ENCODE results near the gene USF1.
"Not testable (repeated sequence)": the region's sequence is repeated elsewhere in the genome, so short reads cannot be mapped to it uniquely, and the experiment has no call there.

Gene USF1

GRCh38 chr1:161070761-161071160, 25.0 kb upstream of the USF1 start:
- DNase-seq (ENCODE audit: insufficient read length, low spot score) (no peak), FAIRE-seq (no peak)
- TF ChIP-seq TAF1 (IDR thresholded peaks at IDR 0.05; ENCODE audit: low read depth, low read length), result no peak
- TF ChIP-seq POLR2A (IDR thresholded peaks at IDR 0.05; ENCODE audit: low read depth, low read length), result no peak
- no peak for TF ChIP-seq PAX5 (IDR thresholded peaks at IDR 0.05; ENCODE audit: insufficient read depth, low read length, severe bottlenecking)
- TF ChIP-seq SPI1 (IDR thresholded peaks at IDR 0.05; ENCODE audit: low read depth, low read length), result no peak
- TF ChIP-seq POU2F2 (IDR thresholded peaks at IDR 0.05; ENCODE audit: low read depth, low read length), result no peak
- no peak for TF ChIP-seq POLR2AphosphoS5 (IDR thresholded peaks at IDR 0.05; ENCODE audit: low read depth, low read length)

GRCh38 chr1:161069731-161070270, 24.0 kb upstream of the USF1 start, which contains the start of gene ARHGAP30:
ARHGAP30 (minus strand) TSS chr1:161069891; CDS start chr1:161069624, 267 bp downstream.
- FAIRE-seq (peak; percentile 99), DNase-seq (ENCODE audit: insufficient read length, low spot score) (peak; percentile 90)
- TF ChIP-seq TAF1 (IDR thresholded peaks at IDR 0.05; ENCODE audit: low read depth, low read length) (peak; percentile 65; the same call in 1 of the 2 replicates), PAX5 (IDR thresholded peaks at IDR 0.05; ENCODE audit: insufficient read depth, low read length, severe bottlenecking) (no peak), POU2F2 (IDR thresholded peaks at IDR 0.05; ENCODE audit: low read depth, low read length) (peak; percentile 47; the same call in 1 of the 2 replicates), POLR2AphosphoS5 (IDR thresholded peaks at IDR 0.05; ENCODE audit: low read depth, low read length) (peak; percentile 95), SPI1 (IDR thresholded peaks at IDR 0.05; ENCODE audit: low read depth, low read length) (peak; percentile 73), POLR2A (IDR thresholded peaks at IDR 0.05; ENCODE audit: low read depth, low read length) (peak; percentile 87)

GRCh38 chr1:161069241-161069640, 23.5 kb upstream of the USF1 start:
- TF ChIP-seq POU2F2 (IDR thresholded peaks at IDR 0.05; ENCODE audit: low read depth, low read length) (no peak), TAF1 (IDR thresholded peaks at IDR 0.05; ENCODE audit: low read depth, low read length) (no peak), POLR2AphosphoS5 (IDR thresholded peaks at IDR 0.05; ENCODE audit: low read depth, low read length) (no peak), PAX5 (IDR thresholded peaks at IDR 0.05; ENCODE audit: insufficient read depth, low read length, severe bottlenecking) (no peak), POLR2A (IDR thresholded peaks at IDR 0.05; ENCODE audit: low read depth, low read length) (no peak; the same call in 1 of the 2 replicates), SPI1 (IDR thresholded peaks at IDR 0.05; ENCODE audit: low read depth, low read length) (no peak)
- DNase-seq (ENCODE audit: insufficient read length, low spot score), result no peak
- FAIRE-seq, result no peak

DNA sequence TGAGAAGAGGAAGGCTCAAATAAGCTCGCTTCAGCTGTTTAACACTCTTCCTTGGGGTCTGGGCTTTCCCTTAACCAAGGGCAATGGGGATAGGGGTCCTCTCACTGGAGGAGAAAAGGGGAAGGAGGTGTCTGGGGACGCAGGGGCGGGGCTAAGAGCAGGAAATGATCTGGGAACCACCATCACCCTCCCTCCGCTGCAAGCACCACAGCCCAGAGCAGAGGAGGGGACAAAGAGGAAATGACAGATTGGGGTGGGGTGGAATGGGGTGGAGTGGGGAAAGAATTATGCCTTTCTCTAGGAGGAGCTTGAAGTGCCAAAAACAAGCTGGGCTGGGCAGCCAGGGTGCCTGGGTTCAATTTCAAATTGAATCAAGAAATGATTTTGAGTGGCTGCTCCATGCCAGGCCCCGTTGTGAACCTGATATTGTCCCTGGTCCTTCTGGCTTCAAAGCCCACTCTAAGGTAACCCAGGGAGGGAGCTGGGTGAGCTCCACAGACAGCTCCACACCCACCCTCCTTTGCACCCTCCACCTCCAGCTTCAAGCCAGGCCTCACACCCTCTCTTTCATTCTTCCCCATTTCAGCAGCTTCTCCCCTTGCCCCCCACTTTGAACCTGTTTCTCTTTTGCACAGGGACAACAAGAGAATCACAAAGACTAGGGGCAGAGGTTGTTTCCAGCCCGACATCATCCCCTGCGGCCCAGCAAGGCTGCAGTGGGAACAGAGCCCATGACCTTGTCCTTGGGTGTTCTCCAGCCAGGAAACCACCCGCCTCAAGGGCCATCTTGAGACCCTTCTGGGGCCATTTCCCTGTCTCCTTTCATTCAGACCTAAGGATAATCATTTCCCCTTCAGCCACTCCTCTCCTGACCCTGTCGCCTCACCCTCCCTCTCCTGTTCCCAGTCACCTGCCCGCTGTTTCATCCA, 22.8 kb upstream of the USF1 start:
- FAIRE-seq, result peak; percentile 96

DNA sequence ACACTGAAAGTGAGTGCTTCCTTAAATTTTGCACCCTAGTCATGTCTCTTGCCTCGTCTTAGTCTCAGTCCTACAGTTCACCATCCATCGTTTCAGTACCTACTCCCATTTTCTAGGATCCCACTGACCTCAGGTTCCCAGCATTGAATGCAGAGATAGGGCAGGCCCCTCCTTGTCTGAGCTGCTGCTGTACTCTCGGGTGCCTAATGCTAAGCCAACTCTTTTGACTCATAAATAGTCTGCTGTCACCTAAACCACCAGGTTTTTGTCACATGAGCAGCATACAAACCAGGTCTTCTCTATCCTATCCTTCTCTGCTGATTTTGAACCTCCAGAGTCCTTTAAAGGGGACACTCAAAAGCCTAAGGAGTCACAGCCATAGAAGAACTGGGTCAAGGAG, 20.9 kb upstream of the USF1 start:
- DNase-seq (ENCODE audit: insufficient read length, low spot score) (no peak), FAIRE-seq (no peak)
- TF ChIP-seq POLR2A (IDR thresholded peaks at IDR 0.05; ENCODE audit: low read depth, low read length) (no peak), POU2F2 (IDR thresholded peaks at IDR 0.05; ENCODE audit: low read depth, low read length) (no peak), SPI1 (IDR thresholded peaks at IDR 0.05; ENCODE audit: low read depth, low read length) (no peak), POLR2AphosphoS5 (IDR thresholded peaks at IDR 0.05; ENCODE audit: low read depth, low read length) (no peak), TAF1 (IDR thresholded peaks at IDR 0.05; ENCODE audit: low read depth, low read length) (no peak), PAX5 (IDR thresholded peaks at IDR 0.05; ENCODE audit: insufficient read depth, low read length, severe bottlenecking) (no peak)

More for the DNA sequence above, 22.8 kb upstream of the USF1 start:
- DNase-seq (ENCODE audit: insufficient read length, low spot score), result no peak
- TF ChIP-seq POU2F2 (IDR thresholded peaks at IDR 0.05; ENCODE audit: low read depth, low read length) (no peak), TAF1 (IDR thresholded peaks at IDR 0.05; ENCODE audit: low read depth, low read length) (peak; percentile 35; the same call in 1 of the 2 replicates), POLR2AphosphoS5 (IDR thresholded peaks at IDR 0.05; ENCODE audit: low read depth, low read length) (peak; percentile 48), POLR2A (IDR thresholded peaks at IDR 0.05; ENCODE audit: low read depth, low read length) (peak; percentile 72), PAX5 (IDR thresholded peaks at IDR 0.05; ENCODE audit: insufficient read depth, low read length, severe bottlenecking) (no peak), SPI1 (IDR thresholded peaks at IDR 0.05; ENCODE audit: low read depth, low read length) (peak; percentile 71)

DNA sequence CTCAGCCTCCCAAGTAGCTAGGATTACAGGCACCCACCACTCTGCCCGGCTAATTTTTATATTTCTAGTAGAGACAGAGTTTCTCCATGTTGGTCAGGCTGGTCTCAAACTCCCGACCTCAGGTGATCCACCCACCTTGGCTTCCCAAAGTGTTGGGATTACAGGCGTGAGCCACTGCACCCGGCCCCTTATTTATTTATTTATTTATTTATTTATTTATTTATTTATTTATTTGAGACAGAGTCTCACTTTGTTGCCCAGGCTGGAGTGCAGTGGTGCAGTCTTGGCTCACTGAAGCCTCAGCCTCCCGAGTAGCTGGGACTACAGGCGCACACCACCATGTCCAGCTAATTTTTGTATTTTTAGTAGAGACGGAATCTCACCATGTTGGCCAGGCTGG, 19.9 kb upstream of the USF1 start:
- DNase-seq (ENCODE audit: insufficient read length, low spot score); FAIRE-seq: not testable (repeated sequence)

- not testable (repeated sequence) for FAIRE-seq; DNase-seq (ENCODE audit: insufficient read length, low spot score)
These were observed 18.2 kb upstream of the USF1 start for GRCh38 chr1:161063936-161064335.

GRCh38 chr1:161061419-161061818, 15.6 kb upstream of the USF1 start:
- FAIRE-seq (no peak), DNase-seq (ENCODE audit: insufficient read length, low spot score) (no peak)
- no peak for TF ChIP-seq POU2F2 (IDR thresholded peaks at IDR 0.05; ENCODE audit: low read depth, low read length)
- TF ChIP-seq POLR2A (IDR thresholded peaks at IDR 0.05; ENCODE audit: low read depth, low read length), result no peak

- no peak for FAIRE-seq
- no peak for DNase-seq (ENCODE audit: insufficient read length, low spot score)
- TF ChIP-seq PAX5 (IDR thresholded peaks at IDR 0.05; ENCODE audit: insufficient read depth, low read length, severe bottlenecking) (no peak), POLR2A (IDR thresholded peaks at IDR 0.05; ENCODE audit: low read depth, low read length) (no peak), POLR2AphosphoS5 (IDR thresholded peaks at IDR 0.05; ENCODE audit: low read depth, low read length) (no peak), SPI1 (IDR thresholded peaks at IDR 0.05; ENCODE audit: low read depth, low read length) (no peak), TAF1 (IDR thresholded peaks at IDR 0.05; ENCODE audit: low read depth, low read length) (no peak), POU2F2 (IDR thresholded peaks at IDR 0.05; ENCODE audit: low read depth, low read length) (no peak)
These were observed 13.5 kb upstream of the USF1 start for GRCh38 chr1:161059293-161059692.

GRCh38 chr1:161054805-161055204, 9.0 kb upstream of the USF1 start:
- TF ChIP-seq POU2F2 (IDR thresholded peaks at IDR 0.05; ENCODE audit: low read depth, low read length) (no peak), POLR2AphosphoS5 (IDR thresholded peaks at IDR 0.05; ENCODE audit: low read depth, low read length) (no peak), POLR2A (IDR thresholded peaks at IDR 0.05; ENCODE audit: low read depth, low read length) (no peak), PAX5 (IDR thresholded peaks at IDR 0.05; ENCODE audit: insufficient read depth, low read length, severe bottlenecking) (no peak), SPI1 (IDR thresholded peaks at IDR 0.05; ENCODE audit: low read depth, low read length) (no peak), TAF1 (IDR thresholded peaks at IDR 0.05; ENCODE audit: low read depth, low read length) (no peak)
- FAIRE-seq (peak; percentile 13), DNase-seq (ENCODE audit: insufficient read length, low spot score) (no peak)
